GM21737 (cell line): ENCODE measurements around the gene UGT1A1.

Source experiments
- ATAC-seq: cut with Tn5 transposase; IDR thresholded peaks from one replicate; pipeline ENCODE4 v1.9.1; 2021; ENCODE audit warnings: mild to moderate bottlenecking, moderate library complexity; ENCODE audit not compliant: unreplicated experiment

UGT1A1 gene

DNA sequence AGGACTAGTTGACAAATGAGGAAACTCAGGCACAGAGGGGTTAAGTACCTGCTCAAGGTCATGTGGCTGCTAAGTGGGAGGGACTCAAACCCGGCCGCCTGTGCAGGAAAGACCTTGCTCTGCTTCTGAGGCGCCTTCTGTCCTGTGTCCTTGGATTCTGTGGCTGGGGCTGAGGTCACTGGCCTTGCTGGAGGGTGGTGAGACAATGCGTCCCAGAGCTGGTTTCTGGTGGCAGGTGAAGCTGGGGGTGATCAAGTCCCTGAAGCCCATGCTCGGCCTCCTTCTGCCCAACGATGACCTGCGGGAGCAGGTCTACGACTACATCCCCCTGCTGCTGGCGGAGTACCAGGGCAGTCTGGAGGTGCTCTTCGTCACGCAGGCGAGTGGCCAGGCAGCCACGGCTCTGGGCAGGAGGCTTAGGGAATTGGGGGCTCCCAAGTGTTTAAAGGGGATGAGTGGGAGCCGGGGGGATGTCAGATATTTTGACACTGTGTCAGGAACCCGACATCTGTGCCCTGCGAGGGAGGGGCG, 34.1 kb downstream of the UGT1A1 start:
- no peak for ATAC-seq

DNA sequence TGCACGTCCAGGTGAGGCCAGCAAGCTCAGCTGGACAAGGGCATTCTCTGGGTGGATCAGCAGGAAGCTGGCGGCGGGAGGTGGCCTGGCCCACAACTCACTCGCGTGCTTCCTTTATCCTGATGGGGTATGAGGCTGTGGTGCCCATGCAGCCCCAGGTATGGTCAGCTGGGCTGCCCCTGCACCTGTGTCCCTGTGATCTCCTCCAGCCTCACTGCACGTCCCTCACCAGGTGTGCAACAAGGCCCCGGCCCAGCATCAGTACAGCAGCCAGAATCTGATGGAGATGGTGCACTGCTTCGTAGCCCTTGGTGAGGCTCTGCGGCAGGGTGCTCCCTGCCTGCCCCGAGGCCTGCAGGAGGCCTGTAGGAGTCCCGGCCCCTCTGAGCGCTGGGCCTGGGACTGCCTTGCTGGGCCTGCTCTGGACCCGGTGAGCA, 35.7 kb downstream of the UGT1A1 start:
- no peak for ATAC-seq

DNA sequence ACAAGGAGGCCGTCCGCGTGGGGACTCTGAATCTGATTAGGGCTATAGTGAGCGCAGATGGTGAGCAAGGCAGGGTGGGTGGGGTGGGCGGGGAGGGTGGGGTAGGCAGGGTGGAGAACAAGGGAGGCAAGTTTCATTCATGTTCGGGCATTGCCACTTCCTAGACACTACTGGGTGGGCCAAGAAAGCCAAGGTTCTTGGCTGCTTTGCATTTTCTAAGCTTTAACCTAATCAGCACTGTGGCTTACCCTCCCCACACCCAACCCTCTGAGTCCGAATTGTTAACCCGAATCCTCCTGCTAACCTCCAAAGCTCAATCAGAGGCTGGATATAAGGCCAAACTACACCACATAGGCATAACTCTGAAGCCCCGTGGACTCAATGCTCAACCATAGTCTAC, 36.2 kb downstream of the UGT1A1 start:
- ATAC-seq, result no peak

DNA sequence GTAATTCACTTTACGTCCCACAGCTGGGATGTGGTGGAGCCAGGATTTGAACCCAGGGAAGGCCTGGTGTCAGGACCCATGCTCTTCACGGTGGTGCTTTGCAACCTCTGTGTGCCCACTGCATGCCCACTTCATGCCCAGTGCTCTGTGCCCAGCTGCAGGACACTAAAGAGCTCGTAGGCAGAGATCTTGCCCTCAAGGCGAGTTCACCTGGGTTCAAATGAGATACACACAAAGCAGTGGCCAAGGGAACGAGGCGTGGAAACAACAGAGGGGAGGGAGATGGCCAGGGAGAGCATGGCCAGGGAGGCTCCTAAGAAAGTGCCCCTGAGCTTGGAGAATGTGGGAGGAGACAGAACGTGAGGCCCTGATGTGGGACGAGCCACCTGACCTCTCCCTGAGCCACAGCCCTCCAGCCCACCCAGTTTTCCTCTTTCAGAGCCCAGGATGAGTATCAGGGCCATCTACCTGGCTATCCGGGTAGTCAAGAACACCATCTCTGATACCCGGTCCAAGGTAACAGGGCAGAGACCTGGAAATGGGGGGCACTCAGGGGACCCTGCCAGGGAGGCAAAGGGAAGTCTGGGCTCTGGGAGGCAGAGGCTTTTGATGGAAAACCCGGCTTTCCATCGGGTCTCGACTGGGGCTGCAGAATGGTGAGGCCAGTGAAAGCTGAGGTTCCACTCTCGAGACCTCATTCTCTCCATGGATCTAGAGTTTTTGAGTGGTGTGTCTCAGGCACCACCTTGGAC, 38.4 kb downstream of the UGT1A1 start:
- no peak for ATAC-seq

- ATAC-seq, result no peak
Observed at GRCh38 chr2:233799087-233799665, 39.1 kb downstream of the UGT1A1 start.

GRCh38 chr2:233799716-233800115, 39.6 kb downstream of the UGT1A1 start:
- ATAC-seq, result no peak

GRCh38 chr2:233800208-233800607, 40.1 kb downstream of the UGT1A1 start:
- ATAC-seq, result no peak

GRCh38 chr2:233801357-233802131, 41.5 kb downstream of the UGT1A1 start:
- no peak for ATAC-seq

GRCh38 chr2:233802132-233802815, 42.2 kb downstream of the UGT1A1 start:
- no peak for ATAC-seq

DNA sequence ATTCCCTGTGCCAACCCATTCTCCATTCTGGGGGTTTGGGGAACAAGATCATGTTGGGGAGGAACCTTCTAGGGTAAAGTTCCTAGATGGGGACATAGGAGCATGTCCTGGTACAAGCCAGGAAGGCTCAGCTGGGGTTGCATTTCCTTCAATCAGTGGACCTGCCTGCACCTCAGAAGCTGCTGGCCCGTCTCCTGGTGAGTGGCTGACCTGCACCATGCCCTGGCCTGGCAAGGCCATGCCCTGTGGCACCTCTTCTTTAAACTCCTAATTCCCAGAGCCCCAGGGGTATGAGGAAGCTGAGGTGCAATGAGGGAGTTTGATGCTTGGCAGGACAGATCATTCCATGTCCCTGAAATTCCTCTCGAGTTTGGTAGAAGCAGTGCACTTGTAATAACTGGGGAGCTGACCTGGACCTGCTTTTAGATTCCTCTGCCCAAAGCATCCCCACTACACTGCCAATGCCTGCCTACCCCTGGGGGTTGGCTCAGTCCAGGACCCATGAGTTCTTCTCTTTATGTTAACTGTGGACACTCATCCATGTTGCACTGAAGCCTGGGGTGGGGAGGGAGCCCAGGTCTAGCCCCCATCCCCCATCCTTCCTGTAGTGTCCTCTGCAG, 43.3 kb downstream of the UGT1A1 start:
- ATAC-seq, result no peak

- no peak for ATAC-seq
Observed at GRCh38 chr2:233803994-233804393, 43.9 kb downstream of the UGT1A1 start.

GRCh38 chr2:233807215-233807865, 47.3 kb downstream of the UGT1A1 start:
- ATAC-seq, result no peak

DNA sequence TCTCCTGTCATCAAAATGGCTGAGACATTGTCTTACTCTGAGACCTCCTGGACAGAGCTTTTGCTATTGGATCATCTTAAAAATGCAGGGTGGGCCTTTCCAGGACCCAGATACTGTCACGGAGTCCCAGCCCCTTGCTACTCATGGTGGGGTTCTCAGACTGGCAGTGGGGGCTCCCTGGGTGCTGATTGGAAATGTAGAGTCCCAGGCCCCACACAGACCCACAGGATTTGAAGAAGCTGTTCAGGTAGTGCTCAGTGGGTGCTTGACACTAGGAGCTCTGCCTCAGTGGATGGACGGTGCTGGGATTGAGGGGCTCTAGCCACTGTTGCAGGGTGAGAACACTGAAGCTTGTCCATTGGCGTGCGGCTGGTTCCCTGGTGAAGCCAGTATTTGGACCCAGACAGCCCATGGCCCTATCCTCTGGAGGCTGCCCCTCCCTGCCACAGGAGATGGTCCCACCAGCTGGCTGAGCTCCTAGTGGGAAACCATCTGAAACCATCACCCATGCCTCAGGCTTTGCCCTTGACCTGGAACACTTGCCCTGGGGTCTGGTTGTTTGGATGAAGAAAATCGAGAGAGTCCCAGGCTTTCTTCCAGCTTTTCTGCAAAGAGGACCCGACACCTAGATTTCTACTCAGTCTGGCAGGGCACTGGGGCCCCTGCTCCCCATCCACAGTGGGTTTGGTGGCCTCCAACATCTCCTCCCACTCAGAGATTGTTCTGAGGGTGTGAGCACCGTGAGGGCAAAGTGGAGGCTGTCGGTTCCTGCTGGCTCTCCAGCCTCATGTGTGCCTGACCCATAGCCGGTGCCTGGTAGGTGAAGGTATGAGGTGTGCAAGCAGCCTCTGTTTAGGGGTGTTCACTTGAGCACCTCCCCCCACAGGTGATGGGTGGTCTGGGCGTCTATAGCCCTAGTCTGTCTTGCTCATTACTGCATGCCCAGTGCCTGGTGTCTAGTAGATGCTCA, 48.2 kb downstream of the UGT1A1 start:
- ATAC-seq, result no peak

- no peak for ATAC-seq
Observed at GRCh38 chr2:233810385-233810784, 50.3 kb downstream of the UGT1A1 start.

- no peak for ATAC-seq
Observed at GRCh38 chr2:233811087-233811486, 51.0 kb downstream of the UGT1A1 start.

- ATAC-seq, result no peak
Observed at GRCh38 chr2:233811732-233812131, 51.7 kb downstream of the UGT1A1 start.

- ATAC-seq, result no peak
Observed at GRCh38 chr2:233813236-233814055, 53.4 kb downstream of the UGT1A1 start.
